Measurements from ENCODE around the gene RPTOR. TPM values are rescaled to one million over a fixed set of nuclear protein-coding genes. Genes with fewer than 3 reads are reported as not detected.

Gene RPTOR
- total RNA-seq, 6 experiments from 2014 or later = 34.4 to 39.2 (median 35.5) TPM

DNA sequence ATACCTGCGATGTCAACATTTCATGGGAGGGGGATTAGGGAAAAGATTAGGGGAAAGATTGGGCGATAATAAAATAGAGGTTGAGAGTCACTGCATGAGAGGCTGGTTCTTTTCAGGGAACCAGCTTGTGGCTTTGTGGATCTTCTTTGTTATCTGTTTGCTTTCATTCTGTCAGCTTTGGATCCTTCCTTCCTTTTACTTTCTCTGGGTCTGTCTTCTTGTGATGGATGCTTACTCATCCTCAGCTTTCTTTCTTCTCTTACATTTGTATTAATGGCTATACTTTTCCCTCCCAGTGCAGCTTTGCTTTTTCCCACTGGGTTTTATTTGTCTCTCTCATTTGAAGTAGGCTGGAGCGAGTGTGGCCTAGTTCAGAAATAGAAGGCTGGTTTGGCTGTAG lies 47.1 kb downstream of the RPTOR start:
- TF ChIP-seq, protein P1, sequence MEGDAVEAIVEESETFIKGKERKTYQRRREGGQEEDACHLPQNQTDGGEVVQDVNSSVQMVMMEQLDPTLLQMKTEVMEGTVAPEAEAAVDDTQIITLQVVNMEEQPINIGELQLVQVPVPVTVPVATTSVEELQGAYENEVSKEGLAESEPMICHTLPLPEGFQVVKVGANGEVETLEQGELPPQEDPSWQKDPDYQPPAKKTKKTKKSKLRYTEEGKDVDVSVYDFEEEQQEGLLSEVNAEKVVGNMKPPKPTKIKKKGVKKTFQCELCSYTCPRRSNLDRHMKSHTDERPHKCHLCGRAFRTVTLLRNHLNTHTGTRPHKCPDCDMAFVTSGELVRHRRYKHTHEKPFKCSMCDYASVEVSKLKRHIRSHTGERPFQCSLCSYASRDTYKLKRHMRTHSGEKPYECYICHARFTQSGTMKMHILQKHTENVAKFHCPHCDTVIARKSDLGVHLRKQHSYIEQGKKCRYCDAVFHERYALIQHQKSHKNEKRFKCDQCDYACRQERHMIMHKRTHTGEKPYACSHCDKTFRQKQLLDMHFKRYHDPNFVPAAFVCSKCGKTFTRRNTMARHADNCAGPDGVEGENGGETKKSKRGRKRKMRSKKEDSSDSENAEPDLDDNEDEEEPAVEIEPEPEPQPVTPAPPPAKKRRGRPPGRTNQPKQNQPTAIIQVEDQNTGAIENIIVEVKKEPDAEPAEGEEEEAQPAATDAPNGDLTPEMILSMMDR (IDR thresholded peaks at IDR 0.05) = no peak
- Mint-ChIP-seq H3K9me3 (no peaks in the 10 kb centered on the region), H3K27ac (peak overlapping the region; percentile 11; the same call in 1 of the 2 replicates), H3K36me3 (ENCODE audit: low read depth) (no peaks in the 10 kb centered on the region), H3K4me1 (ENCODE audit: low read depth) (peaks cover 53% of the 10 kb centered on the region), H3K27me3 (ENCODE audit: insufficient read depth) (peaks cover 2% of the 10 kb centered on the region; the same call in 1 of the 2 replicates), H3K4me3 (no peak overlapping the region)
- no peak for DNase-seq

DNA sequence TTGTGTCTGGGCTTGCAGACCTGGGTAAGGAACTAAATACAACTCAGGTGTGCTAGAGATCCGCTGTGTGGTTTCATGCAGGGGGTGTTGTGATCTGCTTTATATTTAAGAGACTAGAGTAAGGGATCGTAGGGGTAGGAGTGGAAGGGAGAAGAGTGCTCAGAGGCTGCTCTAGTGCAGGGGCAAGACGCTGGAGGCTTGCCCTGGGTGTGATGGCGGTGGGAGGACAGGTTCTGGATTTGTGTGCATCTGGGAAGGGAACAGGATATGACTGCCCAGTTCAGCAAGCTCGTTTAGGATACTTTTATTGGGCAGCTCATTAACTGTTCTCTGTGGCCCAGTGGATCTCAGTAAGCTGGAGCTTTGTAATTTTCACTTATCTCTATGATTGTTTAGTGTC lies 47.6 kb downstream of the RPTOR start:
- Mint-ChIP-seq H3K27me3 (ENCODE audit: insufficient read depth) (peaks cover 2% of the 10 kb centered on the region; the same call in 1 of the 2 replicates), H3K4me3 (no peak overlapping the region), H3K36me3 (ENCODE audit: low read depth) (no peaks in the 10 kb centered on the region), H3K9me3 (no peaks in the 10 kb centered on the region), H3K4me1 (ENCODE audit: low read depth) (peaks cover 53% of the 10 kb centered on the region), H3K27ac (no peak overlapping the region; the same call in 1 of the 2 replicates)
- no peak for DNase-seq
- TF ChIP-seq, protein P1 (IDR thresholded peaks at IDR 0.05) = no peak

DNA sequence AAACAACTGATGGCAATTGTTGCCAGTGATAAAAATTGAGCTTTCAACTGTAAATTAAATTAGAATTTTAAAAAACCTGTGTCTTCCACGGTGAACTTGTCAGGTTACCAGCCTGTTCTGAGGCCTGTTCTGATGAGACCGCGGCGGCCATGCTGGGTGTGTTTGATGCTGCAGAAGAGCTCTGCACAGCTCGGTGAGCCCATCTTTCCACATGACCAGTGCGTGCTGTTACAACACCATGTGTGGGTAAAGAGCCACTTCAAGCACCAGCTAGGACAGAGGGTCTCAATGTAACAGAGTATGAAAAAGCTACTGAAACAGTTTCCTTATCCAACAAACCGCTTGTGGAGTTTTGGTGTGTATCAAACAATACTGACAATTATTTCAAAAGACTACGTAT lies 48.5 kb downstream of the RPTOR start:
- TF ChIP-seq, protein P1 (IDR thresholded peaks at IDR 0.05) = no peak
- DNase-seq = no peak
- H3K4me1 Mint-ChIP-seq (ENCODE audit: low read depth) = peaks cover 55% of the 10 kb centered on the region
- H3K9me3 Mint-ChIP-seq = no peaks in the 10 kb centered on the region
- peaks cover 2% of the 10 kb centered on the region; the same call in 1 of the 2 replicates for H3K27me3 Mint-ChIP-seq (ENCODE audit: insufficient read depth)
- no peak overlapping the region for H3K27ac Mint-ChIP-seq
- H3K4me3 Mint-ChIP-seq = no peak overlapping the region
- no peaks in the 10 kb centered on the region for H3K36me3 Mint-ChIP-seq (ENCODE audit: low read depth)

DNA sequence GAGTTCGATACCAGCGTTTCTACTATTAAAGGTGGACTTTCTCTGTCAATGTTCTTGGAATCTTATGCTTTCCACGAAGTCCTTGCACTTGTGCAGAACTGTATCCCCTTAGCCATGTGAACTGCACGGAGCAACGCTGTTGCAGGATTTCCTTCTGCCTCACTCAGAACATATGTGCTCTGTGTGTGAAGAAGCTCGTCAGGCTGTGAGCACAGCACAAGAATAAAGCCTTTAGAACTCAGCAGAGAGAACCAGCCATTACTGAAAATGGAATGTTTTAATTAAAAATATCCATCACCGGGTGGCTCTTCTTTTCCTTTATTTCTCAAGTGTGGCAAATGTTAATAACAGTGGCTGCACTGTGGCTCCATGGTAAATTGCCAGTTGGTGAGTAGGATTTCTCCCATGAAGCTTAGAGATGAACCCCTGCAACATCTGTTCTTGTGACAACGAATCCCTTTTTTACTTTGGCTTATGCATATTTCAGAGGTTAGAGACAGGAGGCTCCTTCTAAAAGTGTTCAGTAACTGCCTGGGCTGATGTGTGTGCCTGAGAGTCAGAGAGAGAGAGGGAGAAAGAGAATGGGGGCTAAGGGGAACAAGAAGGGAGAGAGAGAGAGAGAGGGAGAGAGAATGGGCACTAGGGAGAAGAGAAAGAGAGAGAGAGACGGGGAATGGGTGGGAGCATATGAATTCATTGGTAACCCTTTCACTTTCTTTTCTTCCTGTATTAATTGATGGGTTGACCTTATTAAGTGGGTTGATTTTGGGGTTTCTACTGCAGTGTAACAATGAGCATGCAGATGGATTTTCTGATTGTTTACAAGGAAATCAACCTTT lies 50.0 kb downstream of the RPTOR start:
- Mint-ChIP-seq H3K4me3 (no peak overlapping the region), H3K27me3 (ENCODE audit: insufficient read depth) (peaks cover 2% of the 10 kb centered on the region), H3K27ac (no peak overlapping the region), H3K9me3 (no peaks in the 10 kb centered on the region), H3K4me1 (ENCODE audit: low read depth) (peaks cover 44% of the 10 kb centered on the region), H3K36me3 (ENCODE audit: low read depth) (no peaks in the 10 kb centered on the region)
- DNase-seq = no peak
- TF ChIP-seq, protein P1 (IDR thresholded peaks at IDR 0.05) = no peak

DNA sequence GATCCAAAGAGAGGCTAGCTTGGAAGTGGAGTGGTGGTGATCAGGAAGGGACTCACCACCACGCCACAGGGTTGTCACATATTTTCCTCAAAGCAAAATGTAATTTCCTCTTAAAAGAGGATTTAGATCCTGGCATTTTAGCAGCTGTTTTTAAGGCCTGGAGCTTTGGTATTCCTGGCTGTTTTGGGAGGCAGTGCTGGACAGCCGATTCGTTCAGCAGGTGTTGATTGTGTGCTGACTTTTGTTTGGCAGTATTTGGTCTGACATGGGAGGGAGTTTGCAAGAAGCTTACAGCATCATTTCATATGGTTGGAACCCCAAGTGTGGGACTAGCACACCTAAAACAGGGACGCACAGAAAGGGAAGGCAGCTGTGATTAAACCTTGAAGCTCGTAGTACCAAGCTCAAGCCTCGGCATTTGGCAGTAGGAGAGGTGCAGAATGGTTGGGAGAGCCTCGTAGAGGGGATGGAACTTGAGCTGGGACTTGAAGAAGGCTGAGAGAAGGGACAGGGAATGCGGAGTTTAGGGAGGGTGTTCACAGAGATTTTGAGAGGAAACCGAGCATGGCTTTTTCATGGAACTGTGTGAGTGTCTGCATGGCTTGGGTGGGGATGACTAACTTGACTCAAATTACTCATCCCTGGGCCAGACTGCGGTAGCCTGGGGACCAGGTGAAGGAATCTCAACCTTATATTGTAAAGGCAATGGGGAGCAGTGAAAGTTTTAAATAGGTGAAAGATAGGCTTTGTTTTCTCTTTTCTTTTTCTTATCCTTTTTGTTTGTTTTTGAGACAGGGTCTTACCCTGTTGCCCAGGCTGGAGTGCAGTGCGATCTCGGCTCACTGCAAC lies 52.3 kb downstream of the RPTOR start:
- Mint-ChIP-seq H3K4me1 (ENCODE audit: low read depth) (peaks cover 33% of the 10 kb centered on the region), H3K36me3 (ENCODE audit: low read depth) (peaks cover 7% of the 10 kb centered on the region), H3K27ac (no peak overlapping the region), H3K27me3 (ENCODE audit: insufficient read depth) (peaks cover 2% of the 10 kb centered on the region), H3K9me3 (no peaks in the 10 kb centered on the region), H3K4me3 (no peak overlapping the region)
- no peak for DNase-seq
- TF ChIP-seq, protein P1 (IDR thresholded peaks at IDR 0.05) = no peak

Measured in HFFc6 (cell line).